ENCODE data around the gene REC114. TPM values are rescaled to one million over a fixed set of nuclear protein-coding genes. Genes with fewer than 3 reads are reported as not detected.
"Not testable (repeated sequence)": the region's sequence is repeated elsewhere in the genome, so short reads cannot be mapped to it uniquely, and the experiment has no call there.

REC114 gene
- total RNA-seq, 1 donor from 2014 or later = not detected

- no peak for TF ChIP-seq CTCF (IDR thresholded peaks at IDR 0.05)
- Histone ChIP-seq H3K36me3 (no peaks in the 10 kb centered on the region), H3K9me3 (no peaks in the 10 kb centered on the region), H3K27ac (no peak overlapping the region), H3K4me1 (no peaks in the 10 kb centered on the region), H3K27me3 (peaks cover 26% of the 10 kb centered on the region), H3K4me3 (no peak overlapping the region)
- ATAC-seq (no peak), DNase-seq (no peak)
- intact Hi-C loops (cut with DNase I) = no loop called here
Observed at GRCh38 chr15:73426323-73426994, 16.5 kb upstream of the REC114 start.

GRCh38 chr15:73431329-73431728 is 11.6 kb upstream of the REC114 start:
- ATAC-seq; intact Hi-C loops (cut with DNase I); DNase-seq; H3K9me3 ChIP-seq; H3K36me3 ChIP-seq; H3K4me1 ChIP-seq; H3K27ac ChIP-seq; H3K4me3 ChIP-seq; H3K27me3 ChIP-seq: not testable (repeated sequence)

GRCh38 chr15:73433873-73434272 is 9.1 kb upstream of the REC114 start:
- intact Hi-C loops (cut with DNase I) = no loop called here
- ATAC-seq (no peak), DNase-seq (no peak)
- no peak overlapping the region for H3K4me3 ChIP-seq
- H3K27ac ChIP-seq = no peak overlapping the region
- no peak for TF ChIP-seq CTCF (IDR thresholded peaks at IDR 0.05)
- peaks cover 3% of the 10 kb centered on the region for H3K27me3 ChIP-seq
- no peaks in the 10 kb centered on the region for H3K9me3 ChIP-seq
- no peaks in the 10 kb centered on the region for H3K36me3 ChIP-seq
- no peaks in the 10 kb centered on the region for H3K4me1 ChIP-seq

- Histone ChIP-seq H3K36me3 (no peaks in the 10 kb centered on the region), H3K27ac (no peak overlapping the region), H3K4me3 (no peak overlapping the region), H3K27me3 (peaks cover 7% of the 10 kb centered on the region), H3K4me1 (no peaks in the 10 kb centered on the region), H3K9me3 (no peaks in the 10 kb centered on the region)
- ATAC-seq (no peak), DNase-seq (no peak)
- intact Hi-C loops (cut with DNase I) = no loop called here
- no peak for TF ChIP-seq CTCF (IDR thresholded peaks at IDR 0.05)
Observed at GRCh38 chr15:73436613-73437012, 6.4 kb upstream of the REC114 start.

GRCh38 chr15:73437543-73438109 is 5.3 kb upstream of the REC114 start:
- Histone ChIP-seq H3K36me3 (no peaks in the 10 kb centered on the region), H3K9me3 (no peaks in the 10 kb centered on the region), H3K27me3 (peaks cover 7% of the 10 kb centered on the region), H3K4me1 (no peaks in the 10 kb centered on the region), H3K27ac (no peak overlapping the region), H3K4me3 (no peak overlapping the region)
- TF ChIP-seq CTCF (IDR thresholded peaks at IDR 0.05) = no peak
- ATAC-seq = no peak
- no peak for DNase-seq
- intact Hi-C loops (cut with DNase I) = no loop called here

- H3K36me3 ChIP-seq = no peaks in the 10 kb centered on the region
- intact Hi-C loops (cut with DNase I) = no loop called here
- no peaks in the 10 kb centered on the region for H3K4me1 ChIP-seq
- TF ChIP-seq CTCF (IDR thresholded peaks at IDR 0.05) = no peak
- no peak overlapping the region for H3K27ac ChIP-seq
- no peaks in the 10 kb centered on the region for H3K9me3 ChIP-seq
- ATAC-seq = no peak
- H3K27me3 ChIP-seq = peaks cover 7% of the 10 kb centered on the region
- no peak overlapping the region for H3K4me3 ChIP-seq
- no peak for DNase-seq
Observed at GRCh38 chr15:73438651-73439050, 4.3 kb upstream of the REC114 start.

Measured in upper lobe of right lung (tissue), 1 donor.